ENCODE measurements around the gene E2F6. TPM values are rescaled to one million over a fixed set of nuclear protein-coding genes. Genes with fewer than 3 reads are reported as not detected.

The E2F6 gene
- total and polyA plus RNA-seq, 2 of the 13 experiments (the other 11 are each of a cell fraction or from before 2014, with no cell fraction given) = 27.3 to 36.0 TPM

DNA sequence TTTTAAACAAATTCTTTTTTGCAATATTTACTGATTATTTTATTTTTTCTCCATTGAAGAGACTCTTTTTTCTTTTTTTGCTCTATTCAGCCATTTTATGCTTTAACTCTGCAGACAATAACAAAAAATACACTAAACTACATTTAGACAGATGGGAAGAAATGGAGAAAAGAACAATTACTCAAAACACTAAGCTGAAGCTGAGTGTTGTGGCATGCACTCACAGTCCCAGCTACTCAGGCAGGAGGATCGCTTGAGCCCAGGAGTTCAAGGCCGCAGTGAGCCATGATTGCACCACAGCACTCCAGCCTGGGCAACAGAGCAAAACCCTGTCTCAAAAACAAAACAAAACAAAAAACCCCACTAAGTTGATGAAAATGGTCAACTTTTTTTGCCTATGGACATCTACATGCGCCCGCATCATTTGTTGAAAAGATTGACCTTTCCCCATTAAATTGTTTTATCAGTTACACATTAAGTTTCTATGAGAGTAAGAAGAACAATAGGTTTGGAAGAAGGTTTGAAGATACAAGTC lies 43.0 kb downstream of the E2F6 start (continued):
- TF ChIP-seq, protein P1, sequence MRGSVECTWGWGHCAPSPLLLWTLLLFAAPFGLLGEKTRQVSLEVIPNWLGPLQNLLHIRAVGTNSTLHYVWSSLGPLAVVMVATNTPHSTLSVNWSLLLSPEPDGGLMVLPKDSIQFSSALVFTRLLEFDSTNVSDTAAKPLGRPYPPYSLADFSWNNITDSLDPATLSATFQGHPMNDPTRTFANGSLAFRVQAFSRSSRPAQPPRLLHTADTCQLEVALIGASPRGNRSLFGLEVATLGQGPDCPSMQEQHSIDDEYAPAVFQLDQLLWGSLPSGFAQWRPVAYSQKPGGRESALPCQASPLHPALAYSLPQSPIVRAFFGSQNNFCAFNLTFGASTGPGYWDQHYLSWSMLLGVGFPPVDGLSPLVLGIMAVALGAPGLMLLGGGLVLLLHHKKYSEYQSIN (CRISPR knock-in tag; IDR thresholded peaks at IDR 0.05; ENCODE audit: borderline replicate concordance) = no peak
- TF ChIP-seq TBP (CRISPR knock-in tag; IDR thresholded peaks at IDR 0.05) = no peak
- no peak for TF ChIP-seq KDM4B (CRISPR knock-in tag; IDR thresholded peaks at IDR 0.05)
- no peak for TF ChIP-seq CBFB (CRISPR knock-in tag; IDR thresholded peaks at IDR 0.05)
- TF ChIP-seq ZNF317 (CRISPR knock-in tag; IDR thresholded peaks at IDR 0.05) = no peak
- TF ChIP-seq ZNF292 (CRISPR knock-in tag; IDR thresholded peaks at IDR 0.05; ENCODE audit: borderline replicate concordance, low read depth) = peak; percentile 79
- TF ChIP-seq DR1 (CRISPR knock-in tag; IDR thresholded peaks at IDR 0.05) = no peak
- no peak for TF ChIP-seq LCORL (IDR thresholded peaks at IDR 0.05)
- TF ChIP-seq LCORL (CRISPR knock-in tag; IDR thresholded peaks at IDR 0.05) = no peak; the same call in 1 of the 2 replicates
- TF ChIP-seq, protein P2, sequence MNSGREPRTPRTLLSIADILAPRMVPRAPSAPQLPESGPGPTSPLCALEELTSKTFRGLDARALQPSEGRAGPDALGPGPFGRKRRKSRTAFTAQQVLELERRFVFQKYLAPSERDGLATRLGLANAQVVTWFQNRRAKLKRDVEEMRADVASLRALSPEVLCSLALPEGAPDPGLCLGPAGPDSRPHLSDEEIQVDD (CRISPR knock-in tag; IDR thresholded peaks at IDR 0.05; ENCODE audit: borderline replicate concordance) = no peak
- TF ChIP-seq, protein P3, sequence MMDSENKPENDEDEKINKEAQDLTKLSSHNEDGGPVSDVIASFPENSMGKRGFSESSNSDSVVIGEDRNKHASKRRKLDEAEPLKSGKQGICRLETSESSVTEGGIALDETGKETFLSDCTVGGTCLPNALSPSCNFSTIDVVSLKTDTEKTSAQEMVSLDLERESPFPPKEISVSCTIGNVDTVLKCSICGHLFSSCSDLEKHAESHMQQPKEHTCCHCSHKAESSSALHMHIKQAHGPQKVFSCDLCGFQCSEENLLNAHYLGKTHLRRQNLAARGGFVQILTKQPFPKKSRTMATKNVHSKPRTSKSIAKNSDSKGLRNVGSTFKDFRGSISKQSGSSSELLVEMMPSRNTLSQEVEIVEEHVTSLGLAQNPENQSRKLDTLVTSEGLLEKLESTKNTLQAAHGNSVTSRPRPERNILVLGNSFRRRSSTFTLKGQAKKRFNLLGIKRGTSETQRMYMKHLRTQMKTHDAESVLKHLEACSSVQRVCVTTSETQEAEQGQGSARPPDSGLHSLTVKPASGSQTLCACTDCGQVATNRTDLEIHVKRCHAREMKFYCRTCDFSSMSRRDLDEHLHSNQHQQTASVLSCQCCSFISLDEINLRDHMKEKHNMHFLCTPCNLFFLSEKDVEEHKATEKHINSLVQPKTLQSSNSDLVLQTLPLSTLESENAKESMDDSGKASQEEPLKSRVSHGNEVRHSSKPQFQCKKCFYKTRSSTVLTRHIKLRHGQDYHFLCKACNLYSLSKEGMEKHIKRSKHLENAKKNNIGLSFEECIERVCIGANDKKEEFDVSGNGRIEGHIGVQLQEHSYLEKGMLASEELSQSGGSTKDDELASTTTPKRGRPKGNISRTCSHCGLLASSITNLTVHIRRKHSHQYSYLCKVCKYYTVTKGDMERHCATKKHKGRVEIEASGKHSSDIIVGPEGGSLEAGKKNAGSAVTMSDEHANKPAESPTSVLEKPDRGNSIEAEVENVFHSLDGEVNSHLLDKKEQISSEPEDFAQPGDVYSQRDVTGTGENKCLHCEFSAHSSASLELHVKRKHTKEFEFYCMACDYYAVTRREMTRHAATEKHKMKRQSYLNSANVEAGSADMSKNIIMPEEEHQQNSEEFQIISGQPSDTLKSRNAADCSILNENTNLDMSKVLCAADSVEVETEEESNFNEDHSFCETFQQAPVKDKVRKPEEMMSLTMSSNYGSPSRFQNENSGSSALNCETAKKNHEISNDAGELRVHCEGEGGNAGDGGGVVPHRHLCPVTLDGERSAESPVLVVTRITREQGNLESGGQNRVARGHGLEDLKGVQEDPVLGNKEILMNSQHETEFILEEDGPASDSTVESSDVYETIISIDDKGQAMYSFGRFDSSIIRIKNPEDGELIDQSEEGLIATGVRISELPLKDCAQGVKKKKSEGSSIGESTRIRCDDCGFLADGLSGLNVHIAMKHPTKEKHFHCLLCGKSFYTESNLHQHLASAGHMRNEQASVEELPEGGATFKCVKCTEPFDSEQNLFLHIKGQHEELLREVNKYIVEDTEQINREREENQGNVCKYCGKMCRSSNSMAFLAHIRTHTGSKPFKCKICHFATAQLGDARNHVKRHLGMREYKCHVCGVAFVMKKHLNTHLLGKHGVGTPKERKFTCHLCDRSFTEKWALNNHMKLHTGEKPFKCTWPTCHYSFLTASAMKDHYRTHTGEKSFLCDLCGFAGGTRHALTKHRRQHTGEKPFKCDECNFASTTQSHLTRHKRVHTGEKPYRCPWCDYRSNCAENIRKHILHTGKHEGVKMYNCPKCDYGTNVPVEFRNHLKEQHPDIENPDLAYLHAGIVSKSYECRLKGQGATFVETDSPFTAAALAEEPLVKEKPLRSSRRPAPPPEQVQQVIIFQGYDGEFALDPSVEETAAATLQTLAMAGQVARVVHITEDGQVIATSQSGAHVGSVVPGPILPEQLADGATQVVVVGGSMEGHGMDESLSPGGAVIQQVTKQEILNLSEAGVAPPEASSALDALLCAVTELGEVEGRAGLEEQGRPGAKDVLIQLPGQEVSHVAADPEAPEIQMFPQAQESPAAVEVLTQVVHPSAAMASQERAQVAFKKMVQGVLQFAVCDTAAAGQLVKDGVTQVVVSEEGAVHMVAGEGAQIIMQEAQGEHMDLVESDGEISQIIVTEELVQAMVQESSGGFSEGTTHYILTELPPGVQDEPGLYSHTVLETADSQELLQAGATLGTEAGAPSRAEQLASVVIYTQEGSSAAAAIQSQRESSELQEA (CRISPR knock-in tag; IDR thresholded peaks at IDR 0.05; ENCODE audit: not compliant biosample characterization) = no peak
- TF ChIP-seq SP2 (CRISPR knock-in tag; IDR thresholded peaks at IDR 0.05) = no peak
- TF ChIP-seq ZBTB7B (CRISPR knock-in tag; IDR thresholded peaks at IDR 0.05) = no peak; the same call in 1 of the 2 replicates
- TF ChIP-seq, protein P4, sequence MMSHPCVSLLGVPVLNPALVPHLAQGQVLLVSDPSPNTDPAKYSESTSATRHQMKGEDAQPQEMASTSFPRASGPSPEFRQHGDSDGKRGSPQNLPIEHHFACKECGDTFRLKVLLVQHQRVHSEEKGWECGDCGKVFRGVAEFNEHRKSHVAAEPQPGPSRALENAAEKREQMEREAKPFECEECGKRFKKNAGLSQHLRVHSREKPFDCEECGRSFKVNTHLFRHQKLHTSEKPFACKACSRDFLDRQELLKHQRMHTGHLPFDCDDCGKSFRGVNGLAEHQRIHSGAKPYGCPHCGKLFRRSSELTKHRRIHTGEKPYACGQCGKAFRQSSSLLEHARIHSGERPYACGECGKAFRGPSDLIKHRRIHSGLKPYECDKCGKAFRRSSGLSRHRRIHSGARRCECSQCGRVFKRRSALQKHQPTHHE (CRISPR knock-in tag; IDR thresholded peaks at IDR 0.05; ENCODE audit: borderline replicate concordance) = no peak
- TF ChIP-seq GPN1 (CRISPR knock-in tag; IDR thresholded peaks at IDR 0.05; ENCODE audit: borderline replicate concordance) = no peak
- TF ChIP-seq ZNF230 (CRISPR knock-in tag; IDR thresholded peaks at IDR 0.05) = no peak
- TF ChIP-seq ZFP41 (CRISPR knock-in tag; IDR thresholded peaks at IDR 0.05; ENCODE audit: borderline replicate concordance) = no peak
- TF ChIP-seq, protein P5, sequence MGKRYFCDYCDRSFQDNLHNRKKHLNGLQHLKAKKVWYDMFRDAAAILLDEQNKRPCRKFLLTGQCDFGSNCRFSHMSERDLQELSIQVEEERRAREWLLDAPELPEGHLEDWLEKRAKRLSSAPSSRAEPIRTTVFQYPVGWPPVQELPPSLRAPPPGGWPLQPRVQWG (CRISPR knock-in tag; IDR thresholded peaks at IDR 0.05; ENCODE audit: borderline replicate concordance, low read depth) = no peak
- TF ChIP-seq ZKSCAN1 (IDR thresholded peaks at IDR 0.05; ENCODE audit: low read length) = no peak
- no peak for TF ChIP-seq ZNF549 (CRISPR knock-in tag; IDR thresholded peaks at IDR 0.05)

All from HepG2 (cell line).